GOT3 (cell line): ENCODE results near the gene CCDC148.
"Not testable (repeated sequence)": the region's sequence is repeated elsewhere in the genome, so short reads cannot be mapped to it uniquely, and the experiment has no call there.

Source experiments
- DNase-seq: peaks from one replicate; lab custom pipeline; 2025; ENCODE audit warnings: mixed read lengths; lab: John Stamatoyannopoulos, UW

Gene CCDC148

GRCh38 chr2:158482594-158482993 lies 26.0 kb upstream of the CCDC148 start:
- no peak for DNase-seq

- no peak for DNase-seq
Measured at GRCh38 chr2:158481116-158481515, 24.6 kb upstream of the CCDC148 start.

GRCh38 chr2:158478816-158479215 lies 22.3 kb upstream of the CCDC148 start:
- DNase-seq = no peak

DNA sequence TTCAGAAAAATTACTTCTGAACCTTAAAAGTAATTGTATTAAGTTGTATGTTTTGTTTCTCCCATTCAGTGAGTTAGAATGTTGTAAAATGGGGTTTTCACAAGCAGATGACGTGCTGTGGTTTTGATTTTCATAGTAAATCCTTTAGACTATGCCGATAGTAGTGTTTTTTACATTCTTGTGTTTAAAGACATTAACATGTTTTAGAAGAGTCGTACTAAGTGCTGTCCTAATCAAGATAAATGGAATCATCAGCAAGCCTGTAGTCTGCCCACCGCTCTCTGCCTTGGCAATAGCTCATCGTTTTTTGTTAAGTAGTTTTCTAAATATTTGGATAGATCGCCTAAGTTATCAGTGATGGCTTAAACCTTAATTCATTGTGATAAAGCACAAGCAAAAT lies 21.7 kb upstream of the CCDC148 start:
- DNase-seq = no peak

DNA sequence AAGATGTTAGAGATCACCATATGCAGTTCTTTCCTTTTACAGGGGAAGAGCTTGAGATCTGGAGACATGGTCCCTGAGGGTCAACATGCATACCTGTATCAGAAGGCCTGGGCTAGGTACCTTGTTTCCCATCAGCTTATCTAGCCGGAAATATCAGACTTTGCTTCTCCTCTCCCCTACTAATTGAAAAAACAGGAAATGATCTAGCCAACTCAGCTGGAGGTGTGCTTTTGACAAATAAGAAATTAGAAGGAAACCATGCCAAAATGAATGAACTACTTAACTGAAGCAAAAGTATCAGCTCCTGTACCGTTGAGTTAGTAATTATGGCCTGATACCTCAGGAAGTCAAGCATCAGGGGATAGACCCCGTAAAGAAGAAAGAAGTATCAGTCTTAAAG lies 20.6 kb upstream of the CCDC148 start:
- DNase-seq = no peak

GRCh38 chr2:158474526-158475011 lies 18.0 kb upstream of the CCDC148 start:
- not testable (repeated sequence) for DNase-seq

- no peak for DNase-seq
Measured at GRCh38 chr2:158473719-158474392, 17.3 kb upstream of the CCDC148 start.

GRCh38 chr2:158473300-158473699 lies 16.7 kb upstream of the CCDC148 start:
- DNase-seq = not testable (repeated sequence)

DNA sequence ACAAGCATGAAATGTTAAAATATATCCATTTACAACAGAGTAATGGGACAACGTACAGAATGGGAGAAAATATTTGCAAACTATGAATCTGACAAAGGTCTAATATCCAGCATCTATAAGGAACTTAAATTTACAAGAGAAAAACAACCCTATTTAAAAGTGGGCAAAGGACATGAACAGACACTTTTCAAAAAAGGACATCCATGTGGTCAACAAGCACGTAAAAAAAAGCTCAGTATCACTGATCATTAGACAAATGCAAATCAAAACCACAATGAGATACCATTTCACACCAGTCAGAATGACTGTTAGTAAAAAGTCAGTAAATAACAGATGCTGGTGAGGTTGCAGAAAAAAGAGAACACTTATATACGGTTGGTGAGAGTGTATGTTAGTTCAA lies 16.3 kb upstream of the CCDC148 start:
- DNase-seq = not testable (repeated sequence)

- no peak for DNase-seq
Measured at GRCh38 chr2:158467248-158467647, 10.7 kb upstream of the CCDC148 start.

GRCh38 chr2:158464426-158465281 lies 8.1 kb upstream of the CCDC148 start:
- DNase-seq = no peak

DNA sequence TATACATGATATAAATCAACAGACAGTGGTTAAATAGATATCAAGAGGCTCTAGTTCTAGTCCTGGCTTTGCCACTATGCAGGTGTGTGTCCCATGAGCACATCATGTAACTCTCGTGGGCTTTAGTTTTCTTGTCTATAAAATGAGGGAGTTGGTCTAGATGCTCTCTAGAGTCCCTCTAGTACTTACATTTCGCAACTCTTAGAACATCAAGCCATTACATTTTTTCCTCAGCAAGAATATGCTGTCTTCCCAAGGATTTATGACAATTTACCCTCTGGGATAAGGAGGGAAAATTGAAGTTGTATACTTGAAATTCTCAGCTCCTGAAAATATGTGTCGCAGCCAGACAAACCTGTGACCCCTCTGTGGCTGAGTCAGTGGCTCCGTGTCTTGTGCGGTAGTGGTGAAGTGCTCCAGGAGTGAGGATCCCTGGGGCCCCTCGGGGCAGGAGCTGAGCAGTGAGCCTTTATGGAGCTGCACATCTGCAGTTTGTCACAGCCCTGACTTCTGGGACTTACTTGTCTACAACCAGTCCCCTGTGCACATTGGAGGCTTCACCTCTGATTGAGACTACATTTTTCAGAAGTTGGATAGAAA lies 7.0 kb upstream of the CCDC148 start:
- DNase-seq = no peak

DNA sequence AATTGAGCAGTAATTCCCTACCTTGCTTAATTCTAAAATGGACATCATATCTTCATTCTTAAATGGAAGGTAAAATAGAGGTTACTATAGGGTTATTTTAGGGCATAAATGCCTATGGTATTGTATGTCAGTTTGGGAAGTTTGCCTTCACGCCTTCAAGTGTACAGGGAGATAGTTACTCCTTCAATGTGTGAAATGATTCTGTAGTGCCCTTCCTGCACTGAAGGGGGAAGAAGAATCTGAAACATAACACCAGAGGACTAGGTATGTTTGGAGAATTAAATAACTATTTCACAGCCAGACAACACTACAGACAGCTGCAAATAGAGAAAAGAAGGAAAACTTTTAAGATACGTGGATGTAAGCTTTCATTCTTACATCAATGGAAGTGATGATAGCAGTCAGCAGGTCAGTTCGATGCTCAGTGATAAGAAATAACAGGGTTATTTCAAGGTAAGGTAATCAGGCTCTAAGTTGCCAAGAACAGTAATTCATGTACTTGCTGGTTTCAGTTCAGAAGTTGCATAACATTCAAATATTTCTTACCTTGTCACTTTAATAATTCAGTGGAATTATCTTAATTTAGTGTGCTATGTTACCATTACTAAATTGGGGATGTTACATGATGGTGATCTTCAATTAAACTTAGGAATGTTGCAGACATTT lies 4.2 kb upstream of the CCDC148 start:
- no peak for DNase-seq

GRCh38 chr2:158459161-158460003 lies 2.8 kb upstream of the CCDC148 start:
- no peak for DNase-seq

DNA sequence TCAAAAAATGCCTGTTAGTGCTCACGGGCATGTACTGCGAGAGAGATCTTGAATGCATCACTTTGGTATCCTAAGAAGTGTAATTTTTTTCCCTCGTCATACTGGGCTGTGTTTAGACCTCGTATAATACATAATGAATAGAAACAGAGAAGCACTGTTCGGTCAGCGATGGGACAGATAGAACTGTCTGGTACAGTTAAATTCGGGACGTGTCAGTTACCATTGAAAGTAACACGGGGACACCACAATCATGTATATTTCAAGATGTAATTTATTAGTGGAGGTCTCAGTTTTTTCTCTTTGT lies 2.0 kb upstream of the CCDC148 start:
- no peak for DNase-seq

GRCh38 chr2:158457826-158458616 lies 1.5 kb upstream of the CCDC148 start:
- peak; percentile 14 for DNase-seq

- DNase-seq = peak; percentile 18
Measured at GRCh38 chr2:158457092-158457825, 706 bp upstream of the CCDC148 start.

GRCh38 chr2:158443606-158444005 lies 12.9 kb downstream of the CCDC148 start:
- DNase-seq = no peak

- not testable (repeated sequence) for DNase-seq
Measured at GRCh38 chr2:158439062-158439461, 17.5 kb downstream of the CCDC148 start.

DNA sequence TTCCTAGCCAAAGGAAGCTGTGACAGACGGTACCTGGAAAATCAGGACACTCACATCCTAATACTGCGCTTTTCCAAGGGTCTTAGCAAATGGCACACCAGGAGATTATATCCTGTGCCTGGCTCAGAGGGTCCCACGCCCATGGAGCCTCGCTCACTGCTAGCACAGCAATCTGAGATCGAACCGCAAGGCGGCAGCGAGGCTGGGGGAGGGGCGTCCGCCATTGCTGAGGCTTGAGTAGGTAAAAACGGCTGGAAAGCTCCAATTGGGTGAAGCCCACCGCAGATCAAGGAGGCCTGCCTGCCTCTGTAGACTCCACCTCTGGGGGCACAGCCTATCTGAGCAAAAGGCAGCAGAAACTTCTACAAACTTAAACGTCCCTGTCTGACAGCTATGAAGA lies 22.8 kb downstream of the CCDC148 start:
- DNase-seq = not testable (repeated sequence)
